Measurements from ENCODE around the gene MED31. TPM values are rescaled to one million over a fixed set of nuclear protein-coding genes. Genes with fewer than 3 reads are reported as not detected.

MED31 gene
- total RNA-seq, 2 donors from 2014 or later, result 8.3 to 10.7 TPM

DNA sequence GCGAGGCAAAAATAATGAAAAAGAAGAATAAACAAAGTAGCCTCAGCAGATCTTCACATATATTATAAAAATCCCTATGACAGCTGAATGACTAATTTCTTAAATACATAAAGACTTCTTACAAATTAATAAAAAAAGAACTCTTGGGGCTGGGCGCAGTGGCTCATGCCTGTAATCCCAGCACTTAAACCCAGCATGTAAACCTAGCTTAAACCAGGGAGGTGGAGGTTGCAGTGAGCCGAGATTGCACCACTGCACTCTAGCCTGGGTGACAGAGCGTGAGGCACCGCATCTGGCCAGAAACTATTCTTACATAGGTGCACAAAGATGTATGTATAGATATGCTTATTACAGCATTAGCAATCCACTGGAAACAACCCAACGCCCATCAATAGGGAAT is 27.8 kb upstream of the MED31 start:
- intact Hi-C loops (cut with DNase I), result no loop called here
- no peaks in the 10 kb centered on the region for H3K9me3 ChIP-seq
- no peak overlapping the region for H3K27ac ChIP-seq
- H3K4me3 ChIP-seq, result no peak overlapping the region
- 76% methylated on average over 6 of the region's 6 CpGs for WGBS
- TF ChIP-seq POLR2AphosphoS5 (IDR thresholded peaks at IDR 0.05) (no peak), POLR2A (IDR thresholded peaks at IDR 0.05) (no peak)
- TF ChIP-seq, protein P1, sequence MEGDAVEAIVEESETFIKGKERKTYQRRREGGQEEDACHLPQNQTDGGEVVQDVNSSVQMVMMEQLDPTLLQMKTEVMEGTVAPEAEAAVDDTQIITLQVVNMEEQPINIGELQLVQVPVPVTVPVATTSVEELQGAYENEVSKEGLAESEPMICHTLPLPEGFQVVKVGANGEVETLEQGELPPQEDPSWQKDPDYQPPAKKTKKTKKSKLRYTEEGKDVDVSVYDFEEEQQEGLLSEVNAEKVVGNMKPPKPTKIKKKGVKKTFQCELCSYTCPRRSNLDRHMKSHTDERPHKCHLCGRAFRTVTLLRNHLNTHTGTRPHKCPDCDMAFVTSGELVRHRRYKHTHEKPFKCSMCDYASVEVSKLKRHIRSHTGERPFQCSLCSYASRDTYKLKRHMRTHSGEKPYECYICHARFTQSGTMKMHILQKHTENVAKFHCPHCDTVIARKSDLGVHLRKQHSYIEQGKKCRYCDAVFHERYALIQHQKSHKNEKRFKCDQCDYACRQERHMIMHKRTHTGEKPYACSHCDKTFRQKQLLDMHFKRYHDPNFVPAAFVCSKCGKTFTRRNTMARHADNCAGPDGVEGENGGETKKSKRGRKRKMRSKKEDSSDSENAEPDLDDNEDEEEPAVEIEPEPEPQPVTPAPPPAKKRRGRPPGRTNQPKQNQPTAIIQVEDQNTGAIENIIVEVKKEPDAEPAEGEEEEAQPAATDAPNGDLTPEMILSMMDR (IDR thresholded peaks at IDR 0.05), result no peak
- no peaks in the 10 kb centered on the region for H3K4me1 ChIP-seq (replicated peaks)
- H3K36me3 ChIP-seq, result no peaks in the 10 kb centered on the region
- no peaks in the 10 kb centered on the region for H3K27me3 ChIP-seq (replicated peaks; ENCODE audit: insufficient read depth)
- DNase-seq (ENCODE audit: low spot score), result no peak

DNA sequence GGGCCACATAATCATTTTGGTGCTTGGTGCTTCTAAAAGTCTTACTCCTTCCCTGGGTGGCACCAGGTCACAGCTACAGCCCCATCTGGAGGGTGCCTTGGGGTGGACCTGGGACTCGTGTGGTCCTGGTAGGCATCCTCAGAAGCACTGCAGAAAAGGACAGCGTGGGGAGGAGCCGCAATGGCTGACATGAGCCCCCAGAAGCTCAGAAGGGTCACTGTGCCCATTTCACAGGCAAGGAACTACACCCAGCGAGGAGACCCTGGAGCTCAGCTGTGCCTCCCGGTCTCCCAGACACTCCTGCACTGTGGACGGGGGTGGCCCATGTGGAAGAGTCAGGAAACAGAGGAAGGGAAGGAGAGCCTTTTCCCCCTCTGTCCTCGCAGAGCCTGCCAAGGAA is 26.5 kb upstream of the MED31 start:
- H3K4me1 ChIP-seq (replicated peaks), result no peaks in the 10 kb centered on the region
- no peak overlapping the region for H3K27ac ChIP-seq
- DNase-seq (ENCODE audit: low spot score), result no peak
- no peak overlapping the region for H3K4me3 ChIP-seq
- TF ChIP-seq POLR2AphosphoS5 (IDR thresholded peaks at IDR 0.05) (no peak), POLR2A (IDR thresholded peaks at IDR 0.05) (no peak)
- 76% methylated on average over 7 of the region's 7 CpGs for WGBS
- intact Hi-C loops (cut with DNase I), result no loop called here
- no peaks in the 10 kb centered on the region for H3K27me3 ChIP-seq (replicated peaks; ENCODE audit: insufficient read depth)
- H3K9me3 ChIP-seq, result no peaks in the 10 kb centered on the region
- no peaks in the 10 kb centered on the region for H3K36me3 ChIP-seq

DNA sequence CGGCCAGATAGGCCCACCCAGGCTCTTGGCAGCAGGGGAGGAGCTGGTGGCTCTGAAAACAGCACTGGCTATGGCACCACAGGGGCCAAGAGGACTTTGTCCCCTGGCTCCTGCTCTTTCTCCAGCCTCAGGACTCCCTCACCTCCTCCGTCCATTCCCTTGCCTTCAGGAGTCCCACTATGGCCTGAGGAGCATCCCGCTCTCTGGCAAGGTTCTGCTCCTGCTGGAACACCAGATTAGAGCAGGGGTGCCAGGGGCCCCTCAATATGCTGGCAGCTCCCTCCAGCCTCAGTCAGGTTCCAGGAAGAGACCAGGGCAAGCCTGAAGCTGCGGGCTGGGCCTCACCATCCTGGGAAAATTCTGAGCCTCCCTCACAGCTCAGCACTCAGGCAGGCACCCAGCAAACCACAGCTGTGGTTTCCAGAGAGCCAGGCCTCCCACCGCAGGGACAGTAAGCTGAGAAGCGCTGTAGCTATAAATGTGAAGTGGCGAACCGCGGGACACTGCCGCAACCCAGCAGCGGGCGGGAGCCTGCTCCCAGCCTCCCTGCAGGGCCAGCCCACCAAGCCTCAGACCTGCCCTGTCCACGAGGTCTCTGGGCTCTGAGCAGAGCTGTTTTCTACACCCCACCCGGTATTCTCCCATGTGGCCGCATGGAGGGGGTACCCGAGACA is 25.9 kb upstream of the MED31 start:
- Histone ChIP-seq H3K4me3 (no peak overlapping the region), H3K9me3 (no peaks in the 10 kb centered on the region), H3K27ac (no peak overlapping the region), H3K27me3 (replicated peaks; ENCODE audit: insufficient read depth) (no peaks in the 10 kb centered on the region), H3K4me1 (replicated peaks) (no peaks in the 10 kb centered on the region), H3K36me3 (no peaks in the 10 kb centered on the region)
- no peak for DNase-seq (ENCODE audit: low spot score)
- 38% methylated on average over 12 of the region's 16 CpGs for WGBS
- TF ChIP-seq POLR2AphosphoS5 (IDR thresholded peaks at IDR 0.05) (no peak), POLR2A (IDR thresholded peaks at IDR 0.05) (no peak)
- TF ChIP-seq, protein P1 (IDR thresholded peaks at IDR 0.05), result no peak
- intact Hi-C loops (cut with DNase I), result no loop called here

DNA sequence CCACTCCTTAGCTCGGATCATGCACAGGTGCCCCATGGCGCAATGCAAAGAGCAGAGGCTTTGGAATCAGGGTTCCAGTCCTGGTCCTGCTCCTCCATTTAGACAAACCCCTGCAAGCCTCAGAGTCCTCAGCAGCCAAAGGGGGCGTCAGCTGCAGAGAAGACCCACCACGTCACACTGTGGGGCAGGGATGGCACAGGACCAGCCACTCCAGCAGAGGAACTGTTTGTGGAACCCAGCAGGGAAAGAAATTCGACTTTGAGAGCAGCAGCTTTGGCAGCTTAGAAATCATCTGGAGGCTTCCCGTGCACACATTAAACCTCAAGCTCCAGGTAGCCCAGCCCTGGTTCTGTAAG is 25.4 kb upstream of the MED31 start:
- Histone ChIP-seq H3K36me3 (no peaks in the 10 kb centered on the region), H3K9me3 (no peaks in the 10 kb centered on the region), H3K4me3 (no peak overlapping the region), H3K27ac (no peak overlapping the region), H3K27me3 (replicated peaks; ENCODE audit: insufficient read depth) (no peaks in the 10 kb centered on the region), H3K4me1 (replicated peaks) (no peaks in the 10 kb centered on the region)
- intact Hi-C loops (cut with DNase I), result no loop called here
- 72% methylated on average over 6 of the region's 6 CpGs for WGBS
- TF ChIP-seq, protein P1 (IDR thresholded peaks at IDR 0.05), result no peak
- TF ChIP-seq POLR2AphosphoS5 (IDR thresholded peaks at IDR 0.05), result no peak
- TF ChIP-seq POLR2A (IDR thresholded peaks at IDR 0.05), result no peak
- DNase-seq (ENCODE audit: low spot score), result no peak

DNA sequence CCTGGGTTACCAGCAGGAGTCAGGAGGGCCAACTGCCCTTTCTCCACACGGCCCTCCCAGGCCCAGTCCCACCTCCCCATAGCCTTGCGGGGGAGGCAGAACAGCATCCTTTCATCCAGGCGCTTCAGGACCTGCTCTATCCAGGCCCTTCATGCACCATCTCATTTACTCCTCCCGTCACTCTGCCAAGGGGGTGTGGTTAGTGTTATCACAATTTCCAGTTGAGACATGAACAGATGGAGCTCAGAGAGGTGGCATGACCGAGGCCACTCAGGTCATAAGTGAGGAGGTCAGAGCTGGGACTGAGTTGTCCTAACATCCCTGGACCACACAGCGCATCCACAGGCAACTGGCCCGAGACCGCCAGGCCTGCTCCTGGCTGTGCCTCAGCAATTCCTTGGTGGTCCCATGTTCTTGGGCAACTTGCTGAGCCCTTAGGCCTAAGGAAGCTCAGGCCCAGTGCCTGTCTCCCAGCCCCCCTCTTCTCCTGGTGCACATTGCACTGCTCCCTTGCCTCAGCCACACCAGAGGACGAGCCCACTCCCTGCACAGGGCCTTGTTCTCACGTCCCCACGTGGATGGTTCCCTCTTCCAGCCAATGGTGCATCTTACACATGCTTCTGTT is 23.9 kb upstream of the MED31 start:
- intact Hi-C loops (cut with DNase I), result no loop called here
- TF ChIP-seq POLR2A (IDR thresholded peaks at IDR 0.05) (no peak), POLR2AphosphoS5 (IDR thresholded peaks at IDR 0.05) (no peak)
- TF ChIP-seq, protein P1 (IDR thresholded peaks at IDR 0.05), result no peak
- WGBS, result 82% methylated on average over 11 of the region's 11 CpGs

More for the DNA sequence above, 23.9 kb upstream of the MED31 start:
- Histone ChIP-seq H3K27me3 (replicated peaks; ENCODE audit: insufficient read depth) (no peaks in the 10 kb centered on the region), H3K9me3 (no peaks in the 10 kb centered on the region), H3K4me3 (no peak overlapping the region), H3K27ac (no peak overlapping the region), H3K36me3 (no peaks in the 10 kb centered on the region), H3K4me1 (replicated peaks) (no peaks in the 10 kb centered on the region)
- no peak for DNase-seq (ENCODE audit: low spot score)
